ENCODE data around the gene EREG. TPM values are rescaled to one million over a fixed set of nuclear protein-coding genes. Genes with fewer than 3 reads are reported as not detected.

Gene EREG, protein sequence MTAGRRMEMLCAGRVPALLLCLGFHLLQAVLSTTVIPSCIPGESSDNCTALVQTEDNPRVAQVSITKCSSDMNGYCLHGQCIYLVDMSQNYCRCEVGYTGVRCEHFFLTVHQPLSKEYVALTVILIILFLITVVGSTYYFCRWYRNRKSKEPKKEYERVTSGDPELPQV
- total RNA-seq: 1 to 10 TPM; 2.4 to 4.6 (median 3.7) TPM

DNA sequence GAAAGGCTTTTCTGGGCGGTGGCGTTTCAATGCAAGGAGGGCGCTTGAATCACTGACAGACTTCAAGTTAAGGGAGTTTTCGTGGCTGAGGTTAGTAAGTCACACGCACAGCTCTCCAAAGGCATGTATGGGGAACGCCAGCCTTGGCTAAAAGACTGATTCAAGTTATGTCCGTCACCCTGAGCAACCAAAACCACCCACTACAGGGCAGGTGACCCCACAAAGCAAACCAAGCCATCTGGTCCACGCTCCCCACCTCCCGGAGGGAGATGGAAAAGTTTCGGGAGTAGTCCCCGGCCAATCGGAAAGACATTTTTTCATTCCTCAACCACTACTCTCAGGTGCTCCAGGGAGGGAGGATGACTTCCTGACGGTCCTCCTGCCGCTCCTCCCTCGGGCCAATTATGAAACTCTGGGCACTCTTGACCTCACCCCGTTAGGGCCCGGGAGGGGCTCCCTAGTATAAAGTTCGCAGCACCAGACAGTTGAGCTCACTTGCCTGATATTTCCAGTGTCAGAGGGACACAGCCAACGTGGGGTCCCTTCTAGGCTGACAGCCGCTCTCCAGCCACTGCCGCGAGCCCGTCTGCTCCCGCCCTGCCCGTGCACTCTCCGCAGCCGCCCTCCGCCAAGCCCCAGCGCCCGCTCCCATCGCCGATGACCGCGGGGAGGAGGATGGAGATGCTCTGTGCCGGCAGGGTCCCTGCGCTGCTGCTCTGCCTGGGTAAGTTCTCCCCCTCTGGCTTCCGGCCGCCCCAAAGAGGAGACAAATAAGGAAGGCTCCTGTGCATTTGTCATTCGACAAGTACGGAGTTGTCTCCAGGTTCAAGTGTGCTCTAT is at the start of gene EREG:
TSS of gene EREG (plus strand) at position 494 of the 840 bp plus-strand sequence. CDS start at position 658, 164 bp downstream.
- Histone ChIP-seq H3K9me3 (no peaks in the 10 kb centered on the region), H3K4me3 (peak within 1 kb of the TSS; percentile 55 to 73 (median 70)), H3K27ac (replicated peaks in 1 of 4) (peak within 1 kb of the TSS; percentile 83 to 88 (median 86)), H3K27me3 (peaks cover 0 to 4% (median 0%) of the 10 kb centered on the region in 4 donors), H3K36me3 (no peaks in the 10 kb centered on the region), H3K4me1 (peaks cover 5 to 31% (median 20%) of the 10 kb centered on the region in 4 donors)
- WGBS: 13% methylated on average over 20 of the region's 40 CpGs
- intact Hi-C loops (cut with DNase I): no loop called here
- peak; percentile 6 to 52 for TF ChIP-seq POLR2AphosphoS5 (IDR thresholded peaks at IDR 0.05)
- TF ChIP-seq, protein P1, sequence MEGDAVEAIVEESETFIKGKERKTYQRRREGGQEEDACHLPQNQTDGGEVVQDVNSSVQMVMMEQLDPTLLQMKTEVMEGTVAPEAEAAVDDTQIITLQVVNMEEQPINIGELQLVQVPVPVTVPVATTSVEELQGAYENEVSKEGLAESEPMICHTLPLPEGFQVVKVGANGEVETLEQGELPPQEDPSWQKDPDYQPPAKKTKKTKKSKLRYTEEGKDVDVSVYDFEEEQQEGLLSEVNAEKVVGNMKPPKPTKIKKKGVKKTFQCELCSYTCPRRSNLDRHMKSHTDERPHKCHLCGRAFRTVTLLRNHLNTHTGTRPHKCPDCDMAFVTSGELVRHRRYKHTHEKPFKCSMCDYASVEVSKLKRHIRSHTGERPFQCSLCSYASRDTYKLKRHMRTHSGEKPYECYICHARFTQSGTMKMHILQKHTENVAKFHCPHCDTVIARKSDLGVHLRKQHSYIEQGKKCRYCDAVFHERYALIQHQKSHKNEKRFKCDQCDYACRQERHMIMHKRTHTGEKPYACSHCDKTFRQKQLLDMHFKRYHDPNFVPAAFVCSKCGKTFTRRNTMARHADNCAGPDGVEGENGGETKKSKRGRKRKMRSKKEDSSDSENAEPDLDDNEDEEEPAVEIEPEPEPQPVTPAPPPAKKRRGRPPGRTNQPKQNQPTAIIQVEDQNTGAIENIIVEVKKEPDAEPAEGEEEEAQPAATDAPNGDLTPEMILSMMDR (IDR thresholded peaks at IDR 0.05): no peak
- DNase-seq (ENCODE audit: extremely low spot score): no peak

DNA sequence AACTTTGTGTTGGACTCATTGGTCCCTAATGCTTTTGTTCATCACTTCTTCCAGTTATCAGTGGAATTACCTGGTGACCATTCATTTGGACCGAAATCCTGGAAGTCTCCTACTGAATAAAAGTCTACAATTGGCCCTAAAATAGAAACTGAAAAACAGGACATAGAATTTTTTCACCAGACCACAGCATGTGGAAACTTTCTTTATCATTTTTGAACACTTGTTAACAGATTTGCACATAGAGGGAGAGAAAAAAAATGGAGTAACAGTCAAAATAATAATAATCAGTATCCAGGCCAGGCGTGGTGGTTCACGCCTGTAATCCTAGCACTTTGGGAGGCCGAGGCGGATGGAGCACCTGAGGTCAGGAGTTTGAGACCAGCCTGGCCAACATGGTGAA is 49.6 kb upstream of the EREG start:
- 91% methylated on average over 5 of the region's 5 CpGs for WGBS
- intact Hi-C loops (cut with DNase I): loop anchor here (10.0 kb wide), 2 partner anchors 91 to 121 kb away; no protein-coding TSS in a partner anchor
- TF ChIP-seq POLR2AphosphoS5 (IDR thresholded peaks at IDR 0.05) (no peak), EP300 (IDR thresholded peaks at IDR 0.05) (no peak), POLR2A (IDR thresholded peaks at IDR 0.05; ENCODE audit: low read depth) (no peak)
- TF ChIP-seq, protein P1 (IDR thresholded peaks at IDR 0.05): no peak

DNA sequence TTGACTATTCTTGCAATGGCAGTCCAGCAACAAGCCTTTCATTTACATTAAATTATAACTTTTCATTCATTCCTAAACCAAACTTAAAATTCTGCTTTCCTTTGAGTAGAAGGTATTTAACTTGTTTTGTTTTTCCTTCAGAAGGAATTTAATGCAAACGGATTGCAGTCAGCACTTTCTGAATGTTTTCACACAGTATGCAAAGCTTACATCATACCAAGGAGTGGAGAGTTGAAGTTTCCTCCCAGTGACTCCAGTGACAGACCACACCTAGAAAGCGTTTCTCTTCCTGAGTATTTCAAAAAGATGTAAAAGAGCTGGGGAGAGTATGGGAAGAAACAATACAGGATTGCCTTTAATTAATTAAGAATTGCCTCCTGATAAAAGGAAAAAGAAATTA is 48.5 kb upstream of the EREG start:
- Histone ChIP-seq H3K4me3 (no peak overlapping the region), H3K36me3 (no peaks in the 10 kb centered on the region), H3K27me3 (no peaks in the 10 kb centered on the region), H3K4me1 (peaks cover 0 to 8% (median 4%) of the 10 kb centered on the region in 4 donors), H3K9me3 (no peaks in the 10 kb centered on the region), H3K27ac (replicated peaks in 1 of 4) (no peak overlapping the region)
- TF ChIP-seq, protein P1 (IDR thresholded peaks at IDR 0.05): no peak
- DNase-seq (ENCODE audit: extremely low spot score): no peak
- 40% methylated on average over 2 of the region's 2 CpGs for WGBS
- intact Hi-C loops (cut with DNase I): loop anchor here (10.0 kb wide), 2 partner anchors 92 to 122 kb away; no protein-coding TSS in a partner anchor

More for the DNA sequence above, 49.6 kb upstream of the EREG start:
- H3K27ac ChIP-seq (replicated peaks in 1 of 4): no peak overlapping the region
- no peaks in the 10 kb centered on the region for H3K27me3 ChIP-seq
- no peaks in the 10 kb centered on the region for H3K36me3 ChIP-seq
- H3K4me3 ChIP-seq: no peak overlapping the region
- DNase-seq (ENCODE audit: extremely low spot score): no peak
- peaks cover 0 to 3% (median 0%) of the 10 kb centered on the region in 4 donors for H3K4me1 ChIP-seq
- H3K9me3 ChIP-seq: no peaks in the 10 kb centered on the region

- Histone ChIP-seq H3K27me3 (no peaks in the 10 kb centered on the region), H3K4me3 (no peak overlapping the region), H3K36me3 (no peaks in the 10 kb centered on the region), H3K27ac (replicated peaks in 1 of 4) (no peak overlapping the region), H3K4me1 (peaks cover 0 to 8% (median 4%) of the 10 kb centered on the region in 4 donors), H3K9me3 (no peaks in the 10 kb centered on the region)
- no peak for DNase-seq (ENCODE audit: extremely low spot score)
- TF ChIP-seq POLR2AphosphoS5 (IDR thresholded peaks at IDR 0.05) (no peak), EP300 (IDR thresholded peaks at IDR 0.05) (no peak), POLR2A (IDR thresholded peaks at IDR 0.05; ENCODE audit: low read depth) (no peak)
- TF ChIP-seq, protein P1 (IDR thresholded peaks at IDR 0.05): no peak
- intact Hi-C loops (cut with DNase I): loop anchor here (10.0 kb wide), 2 partner anchors 93 to 123 kb away; no protein-coding TSS in a partner anchor
- WGBS: 39% methylated on average over 3 of the region's 3 CpGs
Measured at GRCh38 chr4:74317616-74318246, 47.2 kb upstream of the EREG start.
